Retinal pigment epithelial cell (primary cell): Measurements from ENCODE around the gene TRIM58.

ENCODE experiments used
- DNase-seq: peaks from one replicate; pipeline ENCODE4 v3.0.0-alpha.2; 2010; ENCODE audit warnings: low read depth
- H3K4me3 ChIP-seq: 2 replicates; pipeline ENCODE4 v1.5.1; 2011; ENCODE audit warnings: mild to moderate bottlenecking, low read length, control low read depth, moderate library complexity
- CTCF ChIP-seq: conservative IDR thresholded peaks from 2 replicates; pipeline ENCODE4 v1.5.1; 2011; ENCODE audit warnings: low read depth, low read length, control low read depth, inconsistent platforms

TRIM58 gene

GRCh38 chr1:247854899-247855545 is 2.0 kb upstream of the TRIM58 start:
- H3K4me3 ChIP-seq, result no peak overlapping the region
- DNase-seq, result no peak
- TF ChIP-seq CTCF, result no peak

- DNase-seq, result no peak
- no peak overlapping the region for H3K4me3 ChIP-seq
- no peak for TF ChIP-seq CTCF
Measured at GRCh38 chr1:247855911-247856310, 1.1 kb upstream of the TRIM58 start.

- DNase-seq, result no peak
- TF ChIP-seq CTCF, result no peak
- H3K4me3 ChIP-seq, result peak overlapping the region; percentile 60
Measured at GRCh38 chr1:247857985-247858619, 1.1 kb downstream of the TRIM58 start.

GRCh38 chr1:247862756-247863155 is 5.8 kb downstream of the TRIM58 start:
- TF ChIP-seq CTCF, result no peak
- no peak for DNase-seq
- H3K4me3 ChIP-seq, result no peak overlapping the region

GRCh38 chr1:247864644-247865043 is 7.7 kb downstream of the TRIM58 start:
- no peak overlapping the region for H3K4me3 ChIP-seq
- no peak for TF ChIP-seq CTCF
- DNase-seq, result no peak

GRCh38 chr1:247865416-247865815 is 8.4 kb downstream of the TRIM58 start:
- no peak for TF ChIP-seq CTCF
- no peak for DNase-seq
- no peak overlapping the region for H3K4me3 ChIP-seq

- TF ChIP-seq CTCF, result no peak
- DNase-seq, result no peak
Measured at GRCh38 chr1:247883346-247883745, 26.4 kb downstream of the TRIM58 start.

More at GRCh38 chr1:247883346-247883745, 26.4 kb downstream of the TRIM58 start:
- no peak overlapping the region for H3K4me3 ChIP-seq
